Activated naive CD4-positive, alpha-beta T cell treated with anti-CD3 and anti-CD28 coated beads, Interleukin-2, amount 50 U/mL, for 24 hours (primary cell): ENCODE measurements around the gene IL1RN.
A peak's percentile ranks its signal among the peaks of the same experiment; 100 is the strongest.

ENCODE experiments used
- H3K27ac Mint-ChIP-seq: one replicate; pipeline ENCODE4 v1.8.0; 2021; ENCODE audit warnings: mild to moderate bottlenecking, mixed read lengths
- H3K27me3 Mint-ChIP-seq: one replicate; pipeline ENCODE4 v1.8.0; 2021; ENCODE audit warnings: mixed read lengths
- H3K36me3 Mint-ChIP-seq: one replicate; pipeline ENCODE4 v1.8.0; 2021; ENCODE audit warnings: mixed read lengths
- H3K4me1 Mint-ChIP-seq: one replicate; pipeline ENCODE4 v1.8.0; 2021; ENCODE audit warnings: mixed read lengths
- H3K4me3 Mint-ChIP-seq: one replicate; pipeline ENCODE4 v1.8.0; 2021; ENCODE audit warnings: mild to moderate bottlenecking, mixed read lengths
- H3K9me3 Mint-ChIP-seq: one replicate; pipeline ENCODE4 v1.8.0; 2021; ENCODE audit warnings: mixed read lengths

Gene IL1RN

GRCh38 chr2:113169002-113169530 is 41.7 kb downstream of the IL1RN start:
- H3K4me1 Mint-ChIP-seq = peaks cover 88% of the 10 kb centered on the region

GRCh38 chr2:113169586-113169985 is 42.2 kb downstream of the IL1RN start:
- Mint-ChIP-seq H3K36me3 (peaks cover 6% of the 10 kb centered on the region), H3K27me3 (no peaks in the 10 kb centered on the region), H3K9me3 (peaks cover 4% of the 10 kb centered on the region), H3K4me1 (peaks cover 83% of the 10 kb centered on the region), H3K27ac (peak overlapping the region; percentile 93), H3K4me3 (peak overlapping the region; percentile 53)

More at GRCh38 chr2:113169002-113169530, 41.7 kb downstream of the IL1RN start:
- Mint-ChIP-seq H3K27ac (peak overlapping the region; percentile 99), H3K36me3 (peaks cover 6% of the 10 kb centered on the region), H3K9me3 (peaks cover 4% of the 10 kb centered on the region), H3K4me3 (peak overlapping the region; percentile 30), H3K27me3 (no peaks in the 10 kb centered on the region)

GRCh38 chr2:113171334-113172075 is 44.1 kb downstream of the IL1RN start:
- H3K36me3 Mint-ChIP-seq = peaks cover 8% of the 10 kb centered on the region
- peaks cover 72% of the 10 kb centered on the region for H3K4me1 Mint-ChIP-seq
- H3K9me3 Mint-ChIP-seq = peaks cover 4% of the 10 kb centered on the region
- no peaks in the 10 kb centered on the region for H3K27me3 Mint-ChIP-seq
- H3K27ac Mint-ChIP-seq = peak overlapping the region; percentile 79
- H3K4me3 Mint-ChIP-seq = peak overlapping the region; percentile 63

GRCh38 chr2:113172721-113173541 is 45.5 kb downstream of the IL1RN start:
- peak overlapping the region; percentile 89 for H3K4me3 Mint-ChIP-seq
- peaks cover 13% of the 10 kb centered on the region for H3K36me3 Mint-ChIP-seq
- no peaks in the 10 kb centered on the region for H3K27me3 Mint-ChIP-seq
- peaks cover 4% of the 10 kb centered on the region for H3K9me3 Mint-ChIP-seq
- H3K27ac Mint-ChIP-seq = peak overlapping the region; percentile 95
- H3K4me1 Mint-ChIP-seq = peaks cover 74% of the 10 kb centered on the region

- peaks cover 15% of the 10 kb centered on the region for H3K36me3 Mint-ChIP-seq
Observed at GRCh38 chr2:113173542-113174375, 46.4 kb downstream of the IL1RN start, which contains the start of gene PSD4. TSS of gene PSD4 (plus strand) at chr2:113173971. CDS start at chr2:113182457, 8,486 bp downstream.

GRCh38 chr2:113174376-113174750 is 47.0 kb downstream of the IL1RN start:
- Mint-ChIP-seq H3K36me3 (peaks cover 17% of the 10 kb centered on the region), H3K9me3 (peaks cover 4% of the 10 kb centered on the region), H3K4me3 (peak overlapping the region; percentile 89), H3K4me1 (peaks cover 74% of the 10 kb centered on the region), H3K27ac (peak overlapping the region; percentile 95), H3K27me3 (no peaks in the 10 kb centered on the region)

More at GRCh38 chr2:113173542-113174375, 46.4 kb downstream of the IL1RN start, which contains the start of gene PSD4:
- Mint-ChIP-seq H3K4me3 (peak within 1 kb of the TSS; percentile 89), H3K27ac (peak within 1 kb of the TSS; percentile 95), H3K27me3 (no peaks in the 10 kb centered on the region), H3K4me1 (peaks cover 74% of the 10 kb centered on the region), H3K9me3 (peaks cover 4% of the 10 kb centered on the region)

GRCh38 chr2:113175042-113175628 is 47.7 kb downstream of the IL1RN start:
- Mint-ChIP-seq H3K27me3 (no peaks in the 10 kb centered on the region), H3K4me1 (peaks cover 75% of the 10 kb centered on the region), H3K27ac (peak overlapping the region; percentile 95), H3K36me3 (peaks cover 14% of the 10 kb centered on the region), H3K4me3 (peak overlapping the region; percentile 89), H3K9me3 (peaks cover 4% of the 10 kb centered on the region)

- H3K36me3 Mint-ChIP-seq = peaks cover 14% of the 10 kb centered on the region
Observed at GRCh38 chr2:113175736-113176695, 48.6 kb downstream of the IL1RN start.

GRCh38 chr2:113176696-113177355 is 49.4 kb downstream of the IL1RN start:
- H3K4me3 Mint-ChIP-seq = peak overlapping the region; percentile 89

More at GRCh38 chr2:113175736-113176695, 48.6 kb downstream of the IL1RN start:
- peaks cover 3% of the 10 kb centered on the region for H3K9me3 Mint-ChIP-seq
- H3K4me1 Mint-ChIP-seq = peaks cover 82% of the 10 kb centered on the region
- H3K27ac Mint-ChIP-seq = peak overlapping the region; percentile 88
- no peaks in the 10 kb centered on the region for H3K27me3 Mint-ChIP-seq
- peak overlapping the region; percentile 89 for H3K4me3 Mint-ChIP-seq

GRCh38 chr2:113178069-113178746 is 50.8 kb downstream of the IL1RN start:
- peaks cover 80% of the 10 kb centered on the region for H3K4me1 Mint-ChIP-seq
- H3K27ac Mint-ChIP-seq = peak overlapping the region; percentile 86
- H3K4me3 Mint-ChIP-seq = peak overlapping the region; percentile 51
- no peaks in the 10 kb centered on the region for H3K9me3 Mint-ChIP-seq
- H3K27me3 Mint-ChIP-seq = no peaks in the 10 kb centered on the region
- peaks cover 11% of the 10 kb centered on the region for H3K36me3 Mint-ChIP-seq

More at GRCh38 chr2:113176696-113177355, 49.4 kb downstream of the IL1RN start:
- Mint-ChIP-seq H3K27me3 (no peaks in the 10 kb centered on the region), H3K27ac (peak overlapping the region; percentile 88), H3K36me3 (peaks cover 11% of the 10 kb centered on the region), H3K9me3 (no peaks in the 10 kb centered on the region), H3K4me1 (peaks cover 82% of the 10 kb centered on the region)

GRCh38 chr2:113178891-113179290 is 51.5 kb downstream of the IL1RN start:
- H3K4me3 Mint-ChIP-seq = peak overlapping the region; percentile 51
- peaks cover 15% of the 10 kb centered on the region for H3K36me3 Mint-ChIP-seq
- H3K27ac Mint-ChIP-seq = peak overlapping the region; percentile 86
- peaks cover 80% of the 10 kb centered on the region for H3K4me1 Mint-ChIP-seq
- H3K9me3 Mint-ChIP-seq = no peaks in the 10 kb centered on the region
- no peaks in the 10 kb centered on the region for H3K27me3 Mint-ChIP-seq

GRCh38 chr2:113179446-113180045 is 52.1 kb downstream of the IL1RN start:
- H3K27ac Mint-ChIP-seq = peak overlapping the region; percentile 84
- H3K4me3 Mint-ChIP-seq = peak overlapping the region; percentile 51
- H3K9me3 Mint-ChIP-seq = no peaks in the 10 kb centered on the region
- H3K4me1 Mint-ChIP-seq = peaks cover 82% of the 10 kb centered on the region
- no peaks in the 10 kb centered on the region for H3K27me3 Mint-ChIP-seq
- H3K36me3 Mint-ChIP-seq = peaks cover 16% of the 10 kb centered on the region
